ENCODE data around the gene C11orf21.
A peak's percentile ranks its signal among the peaks of the same experiment; 100 is the strongest.

The C11orf21 gene

DNA sequence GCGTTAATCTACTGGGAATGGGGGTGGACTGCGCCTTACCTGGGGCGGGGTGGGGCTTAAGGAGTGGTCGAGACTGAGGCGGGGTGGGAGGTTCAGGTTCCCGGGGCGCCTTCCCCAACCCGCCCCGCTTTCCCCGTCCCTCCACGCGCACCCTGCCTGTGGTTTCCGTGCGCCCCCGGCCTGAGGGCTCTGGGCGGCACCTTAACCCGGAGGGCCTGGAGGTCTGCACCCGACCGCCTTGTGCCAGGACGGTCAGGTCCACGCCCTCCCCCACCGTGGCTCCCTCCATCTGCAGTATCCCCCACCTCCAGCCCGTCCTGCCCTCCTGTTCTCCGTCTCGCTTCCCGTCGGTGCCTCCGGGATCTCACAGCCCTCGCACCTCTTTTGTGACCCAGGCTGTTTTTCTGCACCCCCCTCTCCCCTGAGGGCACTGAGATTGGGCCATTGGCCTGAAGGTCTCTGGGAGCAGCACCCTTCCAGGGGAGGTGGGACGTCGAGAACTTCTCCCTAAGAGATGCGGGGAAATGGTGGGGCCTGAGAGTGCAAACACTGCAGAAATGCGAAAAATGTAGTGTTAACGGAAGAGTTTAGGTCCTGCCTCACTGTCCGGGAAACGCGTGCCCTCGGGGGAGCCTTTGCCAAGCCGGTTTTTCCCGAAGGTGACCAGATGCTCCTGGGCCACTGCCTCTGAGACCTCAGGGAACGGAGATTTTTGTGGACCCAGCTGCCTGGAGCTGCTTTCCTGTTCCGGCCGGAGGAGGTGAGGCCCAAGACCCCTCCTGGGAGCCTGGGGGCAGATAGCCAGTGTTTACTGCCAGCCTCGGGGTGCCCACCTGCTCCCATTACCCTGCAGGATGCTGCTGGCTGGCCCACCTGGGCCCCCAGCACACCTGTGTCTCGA lies 30.1 kb downstream of the C11orf21 start:
- TF ChIP-seq, protein P1, sequence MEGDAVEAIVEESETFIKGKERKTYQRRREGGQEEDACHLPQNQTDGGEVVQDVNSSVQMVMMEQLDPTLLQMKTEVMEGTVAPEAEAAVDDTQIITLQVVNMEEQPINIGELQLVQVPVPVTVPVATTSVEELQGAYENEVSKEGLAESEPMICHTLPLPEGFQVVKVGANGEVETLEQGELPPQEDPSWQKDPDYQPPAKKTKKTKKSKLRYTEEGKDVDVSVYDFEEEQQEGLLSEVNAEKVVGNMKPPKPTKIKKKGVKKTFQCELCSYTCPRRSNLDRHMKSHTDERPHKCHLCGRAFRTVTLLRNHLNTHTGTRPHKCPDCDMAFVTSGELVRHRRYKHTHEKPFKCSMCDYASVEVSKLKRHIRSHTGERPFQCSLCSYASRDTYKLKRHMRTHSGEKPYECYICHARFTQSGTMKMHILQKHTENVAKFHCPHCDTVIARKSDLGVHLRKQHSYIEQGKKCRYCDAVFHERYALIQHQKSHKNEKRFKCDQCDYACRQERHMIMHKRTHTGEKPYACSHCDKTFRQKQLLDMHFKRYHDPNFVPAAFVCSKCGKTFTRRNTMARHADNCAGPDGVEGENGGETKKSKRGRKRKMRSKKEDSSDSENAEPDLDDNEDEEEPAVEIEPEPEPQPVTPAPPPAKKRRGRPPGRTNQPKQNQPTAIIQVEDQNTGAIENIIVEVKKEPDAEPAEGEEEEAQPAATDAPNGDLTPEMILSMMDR (IDR thresholded peaks at IDR 0.05; ENCODE audit: extremely low read depth, missing control alignments): no peak
- no peak for DNase-seq (ENCODE audit: low spot score)

DNA sequence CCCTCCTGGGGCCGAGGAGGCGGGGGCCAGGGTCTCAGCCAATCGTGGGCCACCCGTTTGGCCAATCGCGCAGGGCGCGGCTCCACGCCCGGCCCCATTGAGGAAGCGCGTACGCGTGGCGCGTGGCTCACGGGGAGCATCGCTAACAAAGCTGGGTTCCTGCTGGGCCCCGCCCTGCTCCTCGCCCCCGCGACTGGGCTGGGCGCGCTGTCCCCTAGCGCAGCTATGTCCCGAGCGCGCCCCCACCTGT lies 30.7 kb downstream of the C11orf21 start:
- TF ChIP-seq, protein P1 (IDR thresholded peaks at IDR 0.05; ENCODE audit: extremely low read depth, missing control alignments): no peak
- no peak for DNase-seq (ENCODE audit: low spot score)

DNA sequence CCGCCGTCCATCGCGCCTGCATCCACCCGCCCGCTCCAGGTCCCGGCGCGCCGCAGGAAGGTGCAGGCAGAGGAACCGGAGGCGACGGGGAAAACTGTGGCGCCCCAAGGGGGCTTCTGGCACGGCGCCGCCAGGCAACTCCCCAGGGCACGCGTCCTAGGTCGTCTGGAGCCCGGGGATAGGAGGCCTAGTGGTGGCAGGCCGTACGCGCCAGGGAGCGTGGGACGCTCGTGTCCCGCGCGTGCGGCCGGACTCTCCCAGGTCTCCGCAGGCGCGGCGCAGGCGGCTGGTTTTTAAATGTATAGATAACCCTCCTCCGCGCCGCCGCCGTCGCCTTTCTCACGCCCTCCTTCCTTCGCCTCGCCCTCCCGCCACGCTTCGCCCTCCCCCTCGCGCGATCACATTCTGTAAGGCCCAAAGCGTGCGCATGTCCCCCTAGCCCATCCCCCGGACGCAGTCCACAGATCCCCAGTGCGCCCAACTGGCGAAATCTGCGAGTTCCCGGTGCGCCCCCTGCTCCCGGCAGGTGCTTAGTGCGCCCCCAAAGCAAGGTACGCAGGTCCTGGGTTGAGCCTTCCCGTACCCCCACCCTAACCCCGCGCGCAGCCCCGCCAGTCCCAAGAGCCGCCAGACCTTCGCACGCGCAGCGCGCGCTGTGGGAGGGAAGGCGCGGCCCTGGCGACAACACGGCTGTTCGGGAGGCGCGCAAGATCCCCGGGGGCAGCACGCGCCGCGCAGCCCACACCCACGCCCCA lies 31.2 kb downstream of the C11orf21 start, which contains the start of gene ASCL2:
Gene ASCL2 (minus strand): TSS at position 267 of the 755 bp plus-strand sequence. CDS start 256 bp downstream, at position 11.
- TF ChIP-seq, protein P1 (IDR thresholded peaks at IDR 0.05; ENCODE audit: extremely low read depth, missing control alignments): no peak

DNA sequence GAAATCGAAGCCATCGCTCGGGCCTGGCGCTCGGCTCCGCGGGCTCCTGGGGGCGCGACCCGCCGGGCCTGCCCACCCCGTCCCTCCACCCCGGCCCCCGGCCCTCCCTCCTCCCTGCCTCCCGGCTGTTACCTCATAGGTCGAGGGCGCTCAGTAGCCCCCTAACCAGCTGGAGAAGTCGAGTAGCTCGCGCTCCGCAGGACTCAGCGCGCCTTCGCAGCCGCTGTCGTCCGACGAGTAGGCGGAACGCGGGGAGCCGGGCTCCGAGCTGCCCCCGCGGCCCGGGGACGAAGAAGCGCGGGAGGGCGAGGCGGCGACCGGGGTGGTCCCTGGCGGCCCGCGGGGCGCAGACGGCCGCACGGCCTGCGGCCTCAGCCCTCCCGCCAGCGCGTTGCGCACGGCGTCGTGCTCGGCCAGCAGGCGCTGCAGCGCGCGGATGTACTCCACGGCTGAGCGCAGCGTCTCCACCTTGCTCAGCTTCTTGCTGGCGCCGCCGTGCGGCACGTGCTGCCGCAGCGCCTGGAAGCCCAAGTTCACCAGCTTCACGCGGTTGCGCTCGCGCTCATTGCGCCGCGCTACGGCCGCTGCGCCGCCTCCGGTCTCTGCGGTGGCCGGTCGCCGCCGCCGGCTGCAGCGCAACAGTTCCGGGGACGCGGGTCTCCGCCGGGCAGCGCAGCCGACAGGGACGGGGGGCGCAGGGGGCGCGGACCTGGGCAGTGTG lies 32.0 kb downstream of the C11orf21 start:
- TF ChIP-seq, protein P1 (IDR thresholded peaks at IDR 0.05; ENCODE audit: extremely low read depth, missing control alignments): no peak
- DNase-seq (ENCODE audit: low spot score): no peak

More for the DNA sequence above, 31.2 kb downstream of the C11orf21 start, which contains the start of gene ASCL2:
- no peak for DNase-seq (ENCODE audit: low spot score)

DNA sequence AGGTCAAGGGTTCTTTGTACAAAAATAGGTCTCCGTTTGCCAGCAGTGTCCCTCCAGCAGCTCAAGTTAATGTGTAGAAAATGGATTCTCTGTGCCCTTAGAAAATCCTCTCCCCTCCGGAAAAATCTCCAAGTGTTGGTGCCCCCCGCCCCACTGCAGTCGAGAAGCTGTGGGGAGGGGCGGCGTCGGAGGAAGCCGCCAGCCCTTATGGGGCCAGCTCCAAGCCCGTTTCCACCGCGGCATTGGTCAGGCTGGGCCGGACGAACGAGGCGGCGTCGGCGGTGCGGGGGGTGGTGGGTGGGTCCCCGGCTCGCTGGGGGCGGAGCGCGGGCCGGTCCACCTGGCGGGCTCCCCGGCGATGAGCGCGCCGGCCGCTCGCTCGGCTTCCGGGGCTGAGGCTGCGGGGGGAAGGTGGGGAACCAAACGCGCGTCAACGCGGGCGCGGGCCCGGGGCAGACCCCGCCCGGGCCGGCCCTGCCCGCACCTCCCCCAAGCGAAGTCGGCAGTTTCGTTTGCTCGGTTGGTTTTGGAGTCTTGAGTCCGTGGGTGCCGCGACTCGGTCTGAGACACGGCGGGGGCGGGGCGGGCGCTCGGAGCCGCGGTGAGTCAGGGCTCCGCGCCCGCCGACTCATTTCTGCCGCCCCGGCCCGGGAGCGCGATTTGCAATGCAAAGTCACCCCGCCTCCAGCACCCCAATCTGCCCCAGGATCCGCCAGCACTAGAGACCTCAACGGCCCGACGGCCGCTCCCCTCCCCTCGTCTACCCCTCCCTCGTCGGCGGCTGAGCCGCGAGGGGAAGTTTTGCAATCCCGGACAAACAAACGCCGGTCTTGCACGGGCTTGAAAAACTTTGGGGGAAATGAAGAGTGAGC lies 32.8 kb downstream of the C11orf21 start:
- TF ChIP-seq, protein P1 (IDR thresholded peaks at IDR 0.05; ENCODE audit: extremely low read depth, missing control alignments): no peak
- DNase-seq (ENCODE audit: low spot score): peak; percentile 75

DNA sequence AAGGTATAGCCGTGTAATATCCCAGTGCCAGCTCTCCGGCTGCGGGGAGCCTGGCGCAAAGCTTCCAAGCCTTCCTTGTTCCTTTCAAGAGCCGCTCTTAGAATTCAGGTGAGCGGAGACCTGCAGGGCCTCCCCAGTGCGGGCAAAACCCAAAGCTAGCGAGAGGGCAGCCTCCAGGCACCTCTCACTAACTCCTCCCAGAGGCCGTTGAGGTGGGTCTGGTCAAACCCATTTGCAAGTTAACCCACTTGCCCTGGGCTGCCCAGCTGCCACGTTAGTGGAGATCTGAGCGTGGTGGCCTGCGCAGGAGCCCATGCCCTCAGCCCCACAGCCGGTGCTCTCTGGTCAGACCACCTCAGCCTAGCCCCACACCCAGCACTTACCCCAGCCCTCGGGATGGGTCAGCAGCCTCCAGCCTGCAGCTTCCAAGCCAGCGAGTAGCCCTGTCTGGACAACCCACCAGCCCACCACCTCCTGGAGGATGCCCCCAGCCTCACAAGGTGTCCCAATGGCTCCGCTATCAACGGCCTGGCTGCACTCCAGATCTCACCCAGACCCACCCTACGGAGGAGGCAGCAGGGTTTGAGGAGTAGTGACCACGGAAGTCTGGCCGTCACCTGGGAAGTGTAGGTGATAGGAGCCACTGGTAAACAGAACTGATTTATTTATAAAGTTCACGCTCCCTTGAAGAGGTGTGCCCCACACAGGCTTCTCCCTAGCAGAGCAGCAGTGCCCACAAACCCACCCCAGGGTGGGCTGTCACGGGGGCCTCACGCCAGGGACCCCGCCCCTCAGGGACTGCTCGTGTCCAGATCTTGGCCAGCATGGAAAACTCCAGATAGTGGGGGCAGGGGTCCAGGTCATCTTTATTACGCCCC lies 33.6 kb downstream of the C11orf21 start:
- no peak for DNase-seq (ENCODE audit: low spot score)
- TF ChIP-seq, protein P1 (IDR thresholded peaks at IDR 0.05; ENCODE audit: extremely low read depth, missing control alignments): no peak
